Right ventricle myocardium inferior (tissue), 1 donor: ENCODE measurements around the gene N4BP3. TPM values are rescaled to one million over a fixed set of nuclear protein-coding genes. Genes with fewer than 3 reads are reported as not detected.
A peak's percentile ranks its signal among the peaks of the same experiment; 100 is the strongest.
"Not testable (repeated sequence)": the region's sequence is repeated elsewhere in the genome, so short reads cannot be mapped to it uniquely, and the experiment has no call there.

ENCODE experiments used
- ATAC-seq: fragments of 200-7000 bp; cut with Tn5 transposase; one replicate; pipeline ENCODE4 v1.9.1; 2020; ENCODE audit warnings: mild to moderate bottlenecking, moderate library complexity
- DNase-seq: peaks from one replicate; pipeline ENCODE4 v3.0.0; 2021; ENCODE audit errors: missing footprints
- intact Hi-C: fragments of 100-400 bp; cut with DNase I; formaldehyde crosslinking; loops from one replicate; pipeline ENCODE4 v1.11.0; 2022
- long read RNA-seq: library from polyadenylated mRNA; unstranded; transcript quantifications from one replicate; pipeline ENCODE4 v2.0.0, GENCODE V29; 2021
- total RNA-seq: library from RNA; stranded (reverse); fragmentation: NEBNext Ultra II Directional; extraction: Animal tissue kit (Norgen Biotek cat#: 25700); gene quantifications from one replicate; pipeline ENCODE4 v1.2.1, GENCODE V29; 2021
- donor health status: DM: no; HTN: yes; CAD: no; lungs with severe emphysema.

N4BP3 gene, protein sequence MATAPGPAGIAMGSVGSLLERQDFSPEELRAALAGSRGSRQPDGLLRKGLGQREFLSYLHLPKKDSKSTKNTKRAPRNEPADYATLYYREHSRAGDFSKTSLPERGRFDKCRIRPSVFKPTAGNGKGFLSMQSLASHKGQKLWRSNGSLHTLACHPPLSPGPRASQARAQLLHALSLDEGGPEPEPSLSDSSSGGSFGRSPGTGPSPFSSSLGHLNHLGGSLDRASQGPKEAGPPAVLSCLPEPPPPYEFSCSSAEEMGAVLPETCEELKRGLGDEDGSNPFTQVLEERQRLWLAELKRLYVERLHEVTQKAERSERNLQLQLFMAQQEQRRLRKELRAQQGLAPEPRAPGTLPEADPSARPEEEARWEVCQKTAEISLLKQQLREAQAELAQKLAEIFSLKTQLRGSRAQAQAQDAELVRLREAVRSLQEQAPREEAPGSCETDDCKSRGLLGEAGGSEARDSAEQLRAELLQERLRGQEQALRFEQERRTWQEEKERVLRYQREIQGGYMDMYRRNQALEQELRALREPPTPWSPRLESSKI
- 2.9 TPM for total RNA-seq
- long read RNA-seq, full-length matches to known transcripts = 5 of 6 reads
- long read RNA-seq, partial matches to known transcripts = 1 of 6 reads
- long read RNA-seq, other reads (novel, unspliced or antisense) = 0 of 6 reads

DNA sequence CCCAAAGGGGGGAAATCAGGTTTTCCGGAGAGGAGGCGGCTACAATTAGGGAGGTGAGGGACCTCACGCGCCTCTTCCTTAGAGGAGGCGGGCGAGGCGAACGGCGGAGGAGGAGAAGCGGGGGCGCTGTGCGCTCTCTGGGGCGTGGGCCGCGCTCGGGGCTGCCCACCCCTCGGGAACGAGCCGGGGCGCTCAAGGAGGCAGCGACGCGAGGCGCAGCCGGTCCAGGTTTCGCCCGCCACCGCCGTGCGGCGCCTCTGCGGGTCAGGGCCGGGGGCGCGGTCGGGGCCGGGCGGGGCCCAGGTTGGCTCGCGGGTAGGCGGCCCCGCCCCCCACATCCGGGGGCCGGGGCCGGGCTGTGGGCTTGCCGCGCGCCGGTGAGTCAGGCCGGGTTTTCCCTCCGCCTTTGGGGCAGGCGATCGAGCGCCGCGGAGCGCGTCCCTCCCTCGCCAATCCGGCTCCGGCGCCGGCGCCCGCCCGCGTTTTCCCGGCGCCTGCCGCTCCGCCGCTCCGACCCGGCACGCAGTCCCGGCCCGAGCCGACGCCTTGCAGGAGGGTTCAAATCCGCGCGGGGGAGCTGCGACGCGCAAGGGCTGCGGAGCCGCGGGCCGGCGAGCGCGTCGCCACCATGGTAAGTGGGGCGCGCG lies at the start of gene N4BP3:
N4BP3 (plus strand) TSS at position 392 of the 647 bp plus-strand sequence. CDS start 6,052 bp downstream, outside the sequence.
- no peak for DNase-seq
- ATAC-seq = peak; percentile 33
- intact Hi-C loops = loop anchor here (2.0 kb wide), 1 partner anchor 18 kb away; the partner anchor contains the start of gene RMND5B

DNA sequence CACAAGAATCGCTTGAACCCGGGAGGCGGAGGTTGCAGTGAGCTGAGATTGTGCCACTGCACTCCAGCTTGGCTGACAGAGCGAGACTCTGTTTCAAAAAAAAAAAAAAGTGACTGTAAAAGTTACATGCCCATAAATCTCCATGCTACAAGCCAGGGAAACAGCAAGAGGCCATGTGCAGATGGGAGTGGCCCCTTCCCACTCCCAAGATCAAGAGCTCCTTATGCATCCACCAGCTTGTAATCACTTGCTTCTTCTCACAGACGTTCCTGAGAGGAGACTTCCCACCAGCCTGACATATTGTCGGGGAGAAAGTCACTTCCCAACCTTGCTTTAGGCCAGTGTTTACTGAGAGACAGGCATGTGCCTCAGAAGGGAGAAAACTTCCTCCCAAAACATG lies 45.6 kb upstream of the N4BP3 start:
- no peak for ATAC-seq
- DNase-seq = no peak
- intact Hi-C loops = no loop called here

DNA sequence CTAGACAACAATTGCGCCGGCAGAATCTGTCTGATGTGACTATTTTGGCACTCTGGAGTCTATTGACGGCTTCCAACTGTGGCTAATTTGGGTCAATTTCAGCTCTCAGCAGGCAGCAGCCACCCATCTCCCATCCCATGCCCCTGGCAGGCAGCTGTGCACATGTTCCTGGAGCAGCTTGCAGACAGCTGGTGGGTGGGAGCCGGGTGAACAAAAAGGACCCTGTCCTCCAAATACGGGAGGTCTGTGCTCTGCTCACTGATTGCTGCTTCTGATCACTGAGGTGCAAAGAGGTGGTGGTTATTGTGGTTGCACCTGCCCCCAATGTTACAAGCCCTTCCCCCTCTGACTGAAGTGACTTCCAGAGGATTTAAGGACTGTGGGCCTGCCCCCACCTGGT lies 45.0 kb upstream of the N4BP3 start:
- intact Hi-C loops = no loop called here
- no peak for ATAC-seq
- DNase-seq = no peak

DNA sequence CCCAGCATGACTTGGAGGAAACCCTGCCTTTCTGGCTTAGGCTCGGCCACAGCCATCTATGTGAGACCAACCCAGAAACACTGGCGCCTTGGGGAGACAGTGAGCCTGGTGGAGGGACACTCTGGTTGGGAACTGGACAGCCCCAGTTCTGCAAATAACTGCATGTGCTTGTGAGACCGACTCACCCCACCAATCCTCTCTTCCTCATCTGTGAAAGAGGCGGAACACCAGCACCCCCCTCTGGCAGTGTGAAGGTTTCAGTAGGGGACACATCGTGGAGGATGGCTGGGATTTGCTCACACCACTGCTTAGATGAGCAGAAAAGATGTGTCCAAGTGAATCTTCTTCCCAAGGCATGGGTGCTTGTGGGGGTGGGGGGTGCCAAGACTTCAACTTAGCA lies 43.4 kb upstream of the N4BP3 start:
- DNase-seq (no peak), ATAC-seq (no peak)
- intact Hi-C loops = no loop called here

DNA sequence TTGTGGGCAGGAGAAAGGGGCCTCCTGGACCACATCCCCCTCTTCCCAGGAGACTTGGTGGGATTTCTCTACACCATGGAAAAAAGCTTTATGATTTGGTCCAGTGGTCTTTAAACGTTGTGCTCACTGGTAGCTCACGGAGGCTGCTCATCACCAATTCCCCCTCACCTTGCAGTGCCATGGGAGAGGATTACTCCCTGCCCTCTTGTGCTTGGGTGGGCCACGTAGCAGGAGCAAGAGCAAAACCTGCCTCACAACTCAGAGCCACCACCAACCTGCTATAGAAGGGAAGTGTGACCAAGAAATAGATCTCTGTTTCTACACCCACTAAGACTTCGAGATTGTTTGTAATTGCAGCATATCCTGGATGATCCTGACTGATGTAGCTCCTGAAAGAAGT lies 42.2 kb upstream of the N4BP3 start:
- DNase-seq (no peak), ATAC-seq (no peak)
- intact Hi-C loops = no loop called here

DNA sequence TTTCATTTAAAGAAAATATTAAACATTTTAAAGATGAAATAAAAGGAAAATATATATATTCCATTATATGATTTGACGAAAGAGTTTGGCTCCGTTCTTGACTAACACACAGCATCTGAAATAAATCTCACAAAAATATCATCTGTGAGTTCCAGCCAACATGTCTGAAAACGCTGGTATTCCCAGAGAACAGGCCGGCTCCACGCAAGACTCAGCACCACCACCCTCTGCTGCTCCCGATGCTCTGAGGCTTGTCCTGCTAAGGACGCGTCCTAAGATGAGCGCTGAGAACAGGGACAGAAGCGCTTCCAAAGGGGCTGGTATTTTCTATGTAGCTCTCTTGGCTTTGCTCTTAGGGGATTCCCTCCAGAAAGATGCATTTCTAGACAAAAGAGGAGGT lies 40.6 kb upstream of the N4BP3 start:
- intact Hi-C loops = no loop called here
- DNase-seq = no peak
- ATAC-seq = no peak

DNA sequence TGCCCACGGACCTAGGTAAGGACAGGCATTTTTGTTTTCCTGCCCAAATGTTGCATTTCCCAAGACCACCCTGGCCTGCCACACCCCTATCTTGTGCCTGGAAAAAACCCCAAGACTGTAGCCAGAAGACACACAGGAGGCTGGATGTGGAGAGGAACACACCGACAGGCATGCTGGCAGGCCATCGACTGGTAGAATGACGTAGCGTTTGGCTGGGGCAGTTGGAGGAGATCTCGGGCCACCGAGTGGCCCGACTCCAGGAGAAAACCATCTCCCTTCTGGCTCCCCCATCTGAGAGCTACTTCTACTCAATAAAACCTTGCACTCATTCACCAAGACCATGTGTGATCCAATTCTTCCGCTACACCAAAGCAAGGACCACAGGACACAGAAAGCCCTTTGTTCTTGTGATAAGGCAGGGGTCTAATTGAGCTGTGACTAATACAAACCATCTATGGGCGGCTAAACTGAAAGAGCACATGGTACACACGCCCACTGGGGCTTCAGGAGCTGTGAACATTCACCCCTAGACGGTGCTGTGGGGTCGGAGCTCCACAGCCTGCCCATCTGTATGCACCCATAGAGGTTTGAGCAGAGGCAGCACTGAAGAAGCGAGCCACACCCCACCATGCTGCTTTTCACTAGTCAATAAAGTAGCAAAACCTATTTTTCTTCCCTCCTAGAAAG lies 38.9 kb upstream of the N4BP3 start:
- DNase-seq (no peak), ATAC-seq (no peak)
- intact Hi-C loops = no loop called here

DNA sequence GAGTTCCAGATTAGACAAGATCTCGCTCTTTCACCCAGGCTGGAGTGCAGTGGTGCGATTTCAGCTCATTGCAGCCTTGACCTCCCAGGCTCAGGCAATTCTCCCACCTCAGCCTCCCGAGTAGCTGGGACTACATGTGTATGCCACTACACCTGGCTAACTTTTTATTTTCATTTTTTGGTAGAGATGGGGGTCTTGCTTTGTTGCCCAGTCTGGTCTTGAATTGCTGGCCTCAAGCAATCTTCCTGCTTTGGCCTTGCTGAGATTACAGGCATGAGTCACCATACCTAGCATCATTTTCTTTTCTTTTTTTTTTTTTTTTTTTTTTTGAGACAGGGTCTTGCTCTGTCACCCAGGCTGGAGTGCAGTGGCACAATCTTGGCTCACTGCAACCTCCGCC lies 36.4 kb upstream of the N4BP3 start:
- not testable (repeated sequence) for DNase-seq, ATAC-seq
- intact Hi-C loops = loop anchor here (1.0 kb wide), 2 partner anchors 69 to 87 kb away; no protein-coding TSS in a partner anchor

DNA sequence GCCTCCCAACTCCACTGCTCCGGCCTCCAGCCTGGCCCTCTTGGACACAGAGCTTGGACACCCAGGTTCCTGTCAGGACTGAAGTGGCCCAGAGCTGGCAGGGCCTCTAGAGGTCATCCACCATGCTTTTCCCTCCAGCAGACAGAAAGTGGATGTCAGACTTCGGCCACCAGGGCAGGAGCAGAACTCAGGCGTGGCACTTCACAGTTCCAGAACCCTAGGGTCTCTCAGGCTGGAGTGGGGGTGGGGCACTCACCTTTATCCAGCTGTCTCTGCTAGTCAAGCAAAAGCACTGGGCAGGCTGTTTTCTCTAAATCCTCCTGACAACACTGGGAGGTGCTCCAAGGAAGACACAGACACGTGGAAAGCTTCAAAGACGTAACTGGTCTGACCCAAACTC lies 35.6 kb upstream of the N4BP3 start:
- DNase-seq (no peak), ATAC-seq (no peak)
- intact Hi-C loops = no loop called here

DNA sequence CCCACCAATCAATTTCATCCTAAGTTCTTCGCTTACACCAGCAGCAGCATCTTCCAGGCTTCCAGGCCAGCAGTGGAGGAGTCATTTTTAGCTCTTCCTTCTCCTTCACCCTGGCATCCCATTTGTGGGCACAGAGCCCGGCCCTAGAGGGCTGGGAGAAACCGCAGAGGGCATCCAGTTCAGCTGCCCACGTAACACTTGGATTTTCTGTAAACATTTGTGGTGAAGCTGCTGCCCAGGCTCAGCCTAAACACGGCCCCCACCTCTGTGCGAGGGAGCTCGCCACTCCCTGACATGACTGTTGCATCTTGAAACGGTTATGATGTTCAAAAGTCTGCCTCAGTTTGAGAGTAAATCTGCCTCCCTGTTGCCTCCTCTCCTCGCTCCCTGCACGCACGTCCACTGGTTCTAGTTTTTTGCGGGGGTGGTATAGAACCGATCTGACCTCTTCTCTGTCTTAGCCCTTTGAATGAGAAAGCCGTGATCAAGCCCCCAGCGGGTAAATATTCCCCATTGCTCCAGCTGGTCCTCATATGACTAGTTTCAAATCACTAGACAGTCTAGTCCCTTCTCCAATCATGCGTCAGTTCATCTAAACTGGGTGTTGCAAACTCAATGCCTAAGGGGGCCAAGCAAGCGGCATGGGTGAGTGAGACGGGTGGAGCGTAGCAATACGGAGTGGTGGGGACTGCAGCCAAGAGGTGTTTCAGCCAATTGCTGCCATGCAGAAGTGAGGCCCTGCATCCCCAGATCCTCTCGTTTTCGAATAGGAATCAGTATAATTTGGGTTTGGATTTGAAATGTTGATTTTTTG lies 34.9 kb upstream of the N4BP3 start:
- DNase-seq (no peak), ATAC-seq (no peak)
- intact Hi-C loops = no loop called here

DNA sequence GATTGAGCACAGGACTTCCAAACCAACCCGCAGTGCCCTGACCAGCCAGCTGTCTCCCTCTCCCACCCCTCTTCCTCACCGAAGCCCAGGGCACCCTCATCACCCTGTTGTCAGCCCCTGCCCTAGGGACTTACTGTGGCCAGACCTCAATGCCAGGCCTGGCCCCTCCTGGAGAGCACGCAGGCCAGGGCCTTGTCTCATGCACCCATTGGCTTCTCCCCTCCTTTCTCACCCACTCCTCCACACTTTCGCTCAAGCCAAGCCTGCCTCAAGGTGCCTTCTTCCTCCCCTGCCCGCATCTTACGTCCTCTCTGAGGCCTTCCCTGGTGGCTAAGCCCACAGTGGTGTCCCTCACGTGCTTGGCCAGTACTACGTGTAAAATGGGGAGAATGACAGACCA lies 33.3 kb upstream of the N4BP3 start:
- intact Hi-C loops = no loop called here
- ATAC-seq (no peak), DNase-seq (no peak)

DNA sequence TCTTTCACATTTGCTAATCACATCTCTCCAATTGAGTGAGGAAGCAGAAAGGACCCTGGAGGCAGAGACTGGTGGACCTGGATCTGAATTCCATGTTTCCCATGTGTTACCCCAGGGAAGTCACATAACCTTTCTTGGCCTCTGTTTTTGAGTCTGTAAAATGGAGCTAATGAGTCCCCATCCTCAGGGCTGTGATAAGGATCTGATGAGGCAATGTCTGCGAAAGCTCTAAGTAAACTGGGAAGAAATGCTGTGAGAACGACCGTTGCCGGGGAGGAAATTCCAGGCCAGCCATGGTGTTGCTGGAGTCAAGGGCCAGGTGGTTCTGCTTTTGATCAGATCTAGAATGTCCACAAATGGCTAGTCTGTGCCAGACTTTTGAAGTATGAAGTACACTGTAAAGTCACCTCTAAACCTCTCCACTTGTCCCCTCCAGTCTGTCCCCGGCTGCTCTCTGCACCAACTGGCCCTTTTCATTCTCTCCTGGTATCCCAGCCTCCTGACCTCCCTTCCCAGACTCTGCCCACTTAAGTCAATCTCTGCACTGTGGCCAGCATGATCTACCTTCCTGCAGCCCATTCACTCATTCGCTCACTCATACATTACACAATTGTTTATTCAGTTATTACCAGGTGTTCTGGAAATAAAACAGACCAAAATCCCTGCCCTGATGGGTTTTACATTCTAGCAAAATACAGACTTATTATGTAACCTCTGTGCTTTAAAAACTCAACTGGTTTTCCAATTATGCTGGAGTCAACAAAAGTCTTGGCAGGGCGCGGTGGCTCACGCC lies 32.5 kb upstream of the N4BP3 start:
- no peak for ATAC-seq
- intact Hi-C loops = no loop called here
- no peak for DNase-seq

DNA sequence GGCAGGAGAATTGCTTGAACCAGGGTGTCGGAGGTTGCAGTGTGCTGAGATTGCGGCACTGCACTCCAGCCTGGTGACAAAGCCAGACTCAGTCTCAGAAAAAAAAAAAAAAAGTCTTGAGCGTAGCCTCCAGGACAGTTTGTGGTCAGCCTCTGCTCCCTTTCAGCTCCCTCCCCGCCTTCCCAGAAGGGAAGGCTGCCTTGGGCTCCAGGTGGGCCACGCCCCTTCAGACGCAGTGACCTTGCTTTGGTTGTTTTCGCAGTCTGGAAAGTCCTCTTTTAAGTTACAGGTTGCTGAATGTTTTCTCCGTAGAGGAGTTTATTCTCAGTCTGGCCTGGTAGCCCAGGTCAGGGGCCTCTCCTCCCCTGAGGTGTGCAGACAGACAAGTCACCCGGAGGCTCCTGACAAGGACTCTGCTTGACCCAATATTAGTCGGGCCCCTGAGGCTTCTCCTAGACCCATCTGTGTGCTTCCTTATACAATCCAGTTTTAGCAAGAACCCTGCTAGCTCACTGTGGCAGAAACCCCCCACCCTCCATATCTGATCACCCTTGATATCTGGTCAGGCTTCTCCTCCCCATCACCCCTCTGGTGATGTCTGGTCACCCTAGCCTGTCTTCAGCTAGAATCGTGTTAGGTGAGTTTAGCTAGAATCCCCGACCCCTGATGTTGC lies 31.6 kb upstream of the N4BP3 start:
- ATAC-seq (no peak), DNase-seq (no peak)
- intact Hi-C loops = no loop called here

DNA sequence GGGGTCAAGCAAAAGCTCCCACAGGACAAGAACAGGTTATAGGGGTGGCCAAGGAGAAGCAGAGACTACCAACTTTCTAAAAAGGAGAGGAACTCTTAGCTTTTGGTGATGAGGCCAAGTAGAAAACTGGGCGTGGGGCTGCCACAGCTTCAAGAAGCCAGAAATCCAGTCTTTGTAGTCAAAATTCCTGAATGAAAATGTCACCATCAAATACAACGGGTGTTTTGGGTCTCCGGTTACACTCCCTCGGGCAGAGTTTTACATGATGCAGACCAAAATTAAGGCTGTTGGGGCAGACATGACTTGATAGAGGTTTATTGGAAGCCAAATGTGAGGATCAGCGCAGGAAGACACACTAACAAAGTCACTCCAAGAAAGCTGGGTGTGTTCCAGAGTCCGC lies 29.4 kb upstream of the N4BP3 start:
- intact Hi-C loops = no loop called here
- DNase-seq = no peak
- no peak for ATAC-seq

DNA sequence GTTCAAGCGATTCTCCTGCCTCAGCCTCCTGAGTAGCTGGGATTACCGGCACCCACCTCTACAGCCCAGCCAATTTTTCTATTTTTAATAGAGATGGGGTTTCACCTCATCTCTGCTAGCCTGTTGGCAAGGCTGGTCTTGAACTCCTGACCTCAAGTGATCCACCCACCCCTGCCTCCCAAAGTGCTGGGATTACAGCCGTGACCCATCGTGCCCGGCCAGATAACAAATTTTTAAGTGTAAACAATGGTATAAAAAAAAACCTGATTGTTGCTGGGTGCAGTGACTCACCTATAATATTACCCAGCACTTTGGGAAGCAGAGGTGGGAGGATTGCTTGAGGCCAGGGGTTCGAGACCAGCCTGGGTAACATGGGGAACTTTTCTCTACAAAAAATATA lies 28.0 kb upstream of the N4BP3 start:
- no peak for DNase-seq
- intact Hi-C loops = no loop called here
- no peak for ATAC-seq

DNA sequence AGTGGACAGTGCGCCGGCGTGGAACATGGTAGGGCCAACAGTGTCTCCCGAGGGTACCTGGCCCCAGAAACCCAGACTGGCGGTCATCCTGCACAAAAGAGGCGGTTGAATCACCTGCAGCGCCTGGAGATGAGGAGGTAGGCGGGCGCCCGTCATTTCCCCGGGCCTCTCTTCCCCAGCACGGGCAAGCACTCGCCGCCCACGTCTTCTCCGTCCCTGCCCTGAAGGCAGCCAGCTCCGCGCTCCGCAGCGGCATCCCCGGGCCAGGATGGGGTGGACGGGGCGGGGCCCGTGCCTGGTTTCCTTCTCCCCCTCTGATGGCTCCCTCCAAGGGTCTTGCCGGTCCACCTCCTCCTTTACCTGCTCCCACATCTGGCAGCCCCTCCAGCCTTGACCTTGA lies 27.1 kb upstream of the N4BP3 start:
- ATAC-seq (no peak), DNase-seq (no peak)
- intact Hi-C loops = no loop called here

DNA sequence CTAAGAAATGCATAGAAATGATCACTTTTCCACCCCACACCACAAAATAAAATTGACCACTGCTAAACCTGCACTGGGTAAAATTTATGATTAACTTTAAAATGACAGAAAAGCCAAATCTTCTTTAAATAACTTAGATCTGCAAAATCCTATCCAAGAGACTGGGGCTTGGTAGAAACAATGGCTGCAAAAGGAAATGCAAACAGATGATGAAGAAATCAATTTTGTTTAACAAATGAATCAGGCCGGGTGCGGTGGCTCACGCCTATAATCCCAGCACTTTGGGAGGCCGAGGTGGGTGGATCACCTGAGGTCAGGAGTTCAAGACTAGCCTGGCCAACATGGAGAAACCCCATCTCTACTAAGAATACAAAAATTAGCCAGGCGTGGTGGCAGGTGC lies 26.1 kb upstream of the N4BP3 start:
- intact Hi-C loops, ATAC-seq, DNase-seq: not testable (repeated sequence)
